ENCODE data around the gene KIF24.

Gene KIF24

DNA sequence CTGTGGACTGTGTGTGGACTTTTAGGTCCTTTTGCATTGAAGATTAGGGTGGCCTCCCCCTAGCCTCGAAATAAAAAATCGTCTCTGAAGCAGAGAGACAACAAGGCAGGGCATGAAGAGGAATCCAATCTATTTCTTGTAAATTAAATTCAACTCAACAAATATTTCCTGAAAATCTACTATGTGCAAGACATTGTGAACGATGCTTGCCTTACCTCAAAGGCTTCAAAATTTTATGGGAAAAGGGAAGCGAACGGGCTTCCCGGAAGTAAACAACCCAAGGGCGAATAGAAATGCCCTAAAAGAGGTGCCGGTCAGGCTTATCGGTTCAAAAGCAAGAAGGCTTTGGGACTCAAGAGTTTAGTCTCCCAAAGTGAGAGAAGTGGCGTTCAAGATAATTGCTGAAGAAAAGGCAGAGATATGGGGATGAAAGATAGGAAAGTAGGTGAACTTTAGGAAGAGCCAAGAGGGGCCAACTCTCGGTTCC is 525 bp downstream of the KIF24 start:
- peak overlapping the region; percentile 97 for H3K27ac ChIP-seq
- TF ChIP-seq, protein P1, sequence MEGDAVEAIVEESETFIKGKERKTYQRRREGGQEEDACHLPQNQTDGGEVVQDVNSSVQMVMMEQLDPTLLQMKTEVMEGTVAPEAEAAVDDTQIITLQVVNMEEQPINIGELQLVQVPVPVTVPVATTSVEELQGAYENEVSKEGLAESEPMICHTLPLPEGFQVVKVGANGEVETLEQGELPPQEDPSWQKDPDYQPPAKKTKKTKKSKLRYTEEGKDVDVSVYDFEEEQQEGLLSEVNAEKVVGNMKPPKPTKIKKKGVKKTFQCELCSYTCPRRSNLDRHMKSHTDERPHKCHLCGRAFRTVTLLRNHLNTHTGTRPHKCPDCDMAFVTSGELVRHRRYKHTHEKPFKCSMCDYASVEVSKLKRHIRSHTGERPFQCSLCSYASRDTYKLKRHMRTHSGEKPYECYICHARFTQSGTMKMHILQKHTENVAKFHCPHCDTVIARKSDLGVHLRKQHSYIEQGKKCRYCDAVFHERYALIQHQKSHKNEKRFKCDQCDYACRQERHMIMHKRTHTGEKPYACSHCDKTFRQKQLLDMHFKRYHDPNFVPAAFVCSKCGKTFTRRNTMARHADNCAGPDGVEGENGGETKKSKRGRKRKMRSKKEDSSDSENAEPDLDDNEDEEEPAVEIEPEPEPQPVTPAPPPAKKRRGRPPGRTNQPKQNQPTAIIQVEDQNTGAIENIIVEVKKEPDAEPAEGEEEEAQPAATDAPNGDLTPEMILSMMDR (IDR thresholded peaks at IDR 0.05), result no peak
- no peak for TF ChIP-seq ZFX (IDR thresholded peaks at IDR 0.05; ENCODE audit: borderline replicate concordance)

DNA sequence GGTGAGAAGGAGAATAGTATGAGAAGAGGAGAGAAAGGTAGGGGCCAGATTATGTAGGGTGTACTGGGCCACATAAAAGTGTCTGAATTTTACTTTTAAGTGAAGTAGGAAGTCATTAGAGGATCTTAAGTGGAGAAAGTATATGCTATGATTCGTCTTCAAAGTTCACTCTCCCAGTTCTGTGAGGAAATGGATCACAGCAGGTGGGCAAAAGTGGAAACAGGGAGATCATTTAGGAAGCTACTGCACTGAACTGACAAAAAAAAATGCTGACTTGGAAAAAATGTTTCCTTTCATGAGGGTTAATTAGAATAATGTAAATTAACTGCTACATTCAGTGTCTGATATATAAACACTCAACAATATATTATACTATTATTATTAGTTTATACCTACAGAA is 2.4 kb downstream of the KIF24 start:
- TF ChIP-seq ZFX (IDR thresholded peaks at IDR 0.05; ENCODE audit: borderline replicate concordance), result no peak
- TF ChIP-seq, protein P1 (IDR thresholded peaks at IDR 0.05), result no peak

DNA sequence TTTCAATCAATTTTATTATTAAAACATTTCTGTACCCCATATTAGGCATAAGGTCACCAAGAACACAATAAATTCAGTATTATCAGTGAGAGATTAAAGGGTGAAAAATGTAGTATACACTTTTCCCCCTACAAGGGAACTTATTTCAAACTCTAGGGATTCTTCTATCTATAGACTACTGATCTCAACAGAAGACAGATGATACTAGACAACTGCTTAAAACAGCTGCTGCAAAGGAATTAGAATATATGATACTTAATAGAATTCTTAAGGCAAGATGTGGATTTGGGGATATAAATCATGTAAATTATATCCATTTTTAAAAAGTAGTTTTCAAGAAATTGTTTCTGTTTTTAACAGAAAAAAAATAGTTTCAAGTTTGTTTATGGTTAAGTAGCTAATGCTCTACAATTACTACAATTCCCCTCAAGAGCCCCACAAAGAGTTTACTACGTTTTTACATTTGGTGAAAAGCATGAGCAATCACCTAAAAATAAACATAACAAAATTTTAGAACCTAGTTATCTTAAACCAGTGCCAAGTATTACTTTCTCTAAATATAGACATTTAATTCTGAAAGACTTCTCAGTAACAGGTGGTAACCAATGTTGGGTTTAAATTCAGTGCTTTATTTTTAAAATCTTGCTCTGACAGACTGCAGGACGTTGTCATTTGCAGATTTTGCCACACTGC is 6.0 kb downstream of the KIF24 start:
- no peak overlapping the region for H3K27ac ChIP-seq
- no peak for TF ChIP-seq ZFX (IDR thresholded peaks at IDR 0.05; ENCODE audit: borderline replicate concordance)
- TF ChIP-seq, protein P1 (IDR thresholded peaks at IDR 0.05), result no peak

More for the DNA sequence above, 2.4 kb downstream of the KIF24 start:
- no peak overlapping the region for H3K27ac ChIP-seq

DNA sequence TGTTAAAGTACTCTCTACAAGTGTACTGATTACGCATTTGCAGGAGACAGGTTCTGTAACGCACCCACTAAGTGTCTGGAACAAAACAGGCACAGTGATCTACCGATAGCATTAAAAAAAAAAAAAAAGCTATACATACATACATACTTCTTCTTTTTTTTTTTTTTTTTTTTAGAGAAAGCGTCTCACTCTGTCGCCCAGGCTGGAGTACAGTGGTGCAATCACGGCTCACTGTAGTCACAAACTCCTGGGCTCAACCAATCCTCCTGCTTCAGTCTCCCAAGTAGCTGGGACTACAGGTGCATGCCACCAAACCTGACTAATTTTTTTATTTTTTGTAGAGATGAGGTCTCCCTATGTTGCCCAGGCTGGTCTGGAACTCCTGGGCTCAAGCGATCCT is 7.6 kb downstream of the KIF24 start:
- H3K27ac ChIP-seq, result no peak overlapping the region
- TF ChIP-seq ZFX (IDR thresholded peaks at IDR 0.05; ENCODE audit: borderline replicate concordance), result no peak
- TF ChIP-seq, protein P1 (IDR thresholded peaks at IDR 0.05), result no peak

DNA sequence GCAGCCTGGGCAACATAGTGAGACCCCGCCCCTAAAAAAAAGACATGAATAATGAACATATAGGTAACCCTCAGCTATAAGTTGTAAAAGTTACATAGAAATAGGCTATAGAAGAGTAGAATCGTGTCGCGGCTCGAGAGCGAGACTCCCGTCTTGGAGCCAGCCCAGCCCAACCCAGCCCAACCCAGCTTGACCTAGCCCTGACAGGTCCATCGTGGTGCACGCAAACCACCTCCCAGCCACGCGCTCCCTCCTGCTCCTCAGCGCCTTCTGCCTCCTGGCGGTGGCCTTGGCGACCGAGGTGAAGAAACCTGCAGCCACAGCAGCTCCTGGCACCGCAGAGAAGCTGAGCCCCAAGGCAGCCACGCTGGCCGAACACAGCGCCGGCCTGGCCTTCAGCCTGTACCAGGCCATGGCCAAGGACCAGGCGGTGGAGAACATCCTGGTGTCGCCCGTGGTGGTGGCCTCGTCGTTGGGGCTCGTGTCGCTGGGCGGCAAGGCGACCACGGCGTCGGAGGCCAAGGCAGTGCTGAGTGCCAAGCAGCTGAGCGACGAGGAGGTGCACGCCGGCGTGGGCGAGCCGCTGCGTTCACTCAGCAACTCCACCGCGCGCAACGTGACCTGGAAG is 10.8 kb downstream of the KIF24 start:
- TF ChIP-seq, protein P1 (IDR thresholded peaks at IDR 0.05), result no peak
- no peak for TF ChIP-seq ZFX (IDR thresholded peaks at IDR 0.05; ENCODE audit: borderline replicate concordance)

DNA sequence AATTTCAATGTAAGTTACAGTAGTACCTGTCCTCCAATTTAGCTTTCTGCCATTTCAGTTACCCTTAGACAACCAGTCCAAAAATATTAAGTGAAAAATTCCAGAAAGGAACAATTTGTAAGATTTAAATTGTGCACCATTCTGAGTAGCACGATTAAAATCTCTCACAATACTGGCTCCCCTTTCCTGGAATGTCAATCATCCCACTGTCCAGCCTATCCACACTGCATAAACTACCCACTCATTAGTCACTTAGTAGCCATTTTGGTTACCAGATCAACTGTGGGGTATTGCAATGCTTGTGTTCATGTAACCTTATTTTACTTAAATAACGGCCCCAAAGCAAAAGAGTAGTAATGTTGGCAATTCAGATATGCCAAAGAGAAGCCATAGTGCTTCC is 11.6 kb downstream of the KIF24 start:
- no peak overlapping the region for H3K27ac ChIP-seq
- TF ChIP-seq ZFX (IDR thresholded peaks at IDR 0.05; ENCODE audit: borderline replicate concordance), result no peak
- TF ChIP-seq, protein P1 (IDR thresholded peaks at IDR 0.05), result no peak

More for the DNA sequence above, 10.8 kb downstream of the KIF24 start:
- H3K27ac ChIP-seq, result no peak overlapping the region

All from 22Rv1 (cell line).